ENCODE measurements around the gene TC2N. TPM values are rescaled to one million over a fixed set of nuclear protein-coding genes. Genes with fewer than 3 reads are reported as not detected.

Gene TC2N
- total RNA-seq, 1 donor from 2014 or later: 19.4 TPM

DNA sequence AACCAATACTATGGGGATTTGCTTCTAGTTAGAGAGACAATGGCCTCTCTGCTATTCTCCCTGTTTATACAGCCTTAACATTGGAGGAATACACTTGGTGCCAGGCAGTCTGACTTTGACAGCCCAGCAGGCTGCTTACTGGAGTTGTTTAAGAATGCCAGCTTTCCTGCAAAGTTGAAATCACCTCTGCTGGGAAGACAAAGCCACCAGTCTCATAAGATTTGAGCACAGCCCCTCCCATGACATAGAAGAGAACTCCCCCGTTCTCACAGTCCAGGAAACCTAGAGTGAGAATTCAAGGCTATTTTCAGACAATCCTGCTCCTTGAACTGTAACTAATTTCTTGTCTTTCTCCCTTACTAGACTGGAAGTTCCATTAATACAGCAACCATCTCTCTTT, 114.4 kb downstream of the TC2N start:
- H3K9me3 Mint-ChIP-seq: no peaks in the 10 kb centered on the region
- TF ChIP-seq, protein P1, sequence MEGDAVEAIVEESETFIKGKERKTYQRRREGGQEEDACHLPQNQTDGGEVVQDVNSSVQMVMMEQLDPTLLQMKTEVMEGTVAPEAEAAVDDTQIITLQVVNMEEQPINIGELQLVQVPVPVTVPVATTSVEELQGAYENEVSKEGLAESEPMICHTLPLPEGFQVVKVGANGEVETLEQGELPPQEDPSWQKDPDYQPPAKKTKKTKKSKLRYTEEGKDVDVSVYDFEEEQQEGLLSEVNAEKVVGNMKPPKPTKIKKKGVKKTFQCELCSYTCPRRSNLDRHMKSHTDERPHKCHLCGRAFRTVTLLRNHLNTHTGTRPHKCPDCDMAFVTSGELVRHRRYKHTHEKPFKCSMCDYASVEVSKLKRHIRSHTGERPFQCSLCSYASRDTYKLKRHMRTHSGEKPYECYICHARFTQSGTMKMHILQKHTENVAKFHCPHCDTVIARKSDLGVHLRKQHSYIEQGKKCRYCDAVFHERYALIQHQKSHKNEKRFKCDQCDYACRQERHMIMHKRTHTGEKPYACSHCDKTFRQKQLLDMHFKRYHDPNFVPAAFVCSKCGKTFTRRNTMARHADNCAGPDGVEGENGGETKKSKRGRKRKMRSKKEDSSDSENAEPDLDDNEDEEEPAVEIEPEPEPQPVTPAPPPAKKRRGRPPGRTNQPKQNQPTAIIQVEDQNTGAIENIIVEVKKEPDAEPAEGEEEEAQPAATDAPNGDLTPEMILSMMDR (conservative IDR thresholded peaks at IDR 0.05): no peak
- H3K27ac Mint-ChIP-seq: no peak overlapping the region
- peaks cover 9% of the 10 kb centered on the region for H3K4me1 Mint-ChIP-seq (ENCODE audit: unreplicated experiment)
- no peaks in the 10 kb centered on the region for H3K27me3 Mint-ChIP-seq
- H3K36me3 Mint-ChIP-seq: no peaks in the 10 kb centered on the region
- DNase-seq (ENCODE audit: extremely low spot score, unreplicated experiment): no peak
- H3K4me3 Mint-ChIP-seq: no peak overlapping the region

DNA sequence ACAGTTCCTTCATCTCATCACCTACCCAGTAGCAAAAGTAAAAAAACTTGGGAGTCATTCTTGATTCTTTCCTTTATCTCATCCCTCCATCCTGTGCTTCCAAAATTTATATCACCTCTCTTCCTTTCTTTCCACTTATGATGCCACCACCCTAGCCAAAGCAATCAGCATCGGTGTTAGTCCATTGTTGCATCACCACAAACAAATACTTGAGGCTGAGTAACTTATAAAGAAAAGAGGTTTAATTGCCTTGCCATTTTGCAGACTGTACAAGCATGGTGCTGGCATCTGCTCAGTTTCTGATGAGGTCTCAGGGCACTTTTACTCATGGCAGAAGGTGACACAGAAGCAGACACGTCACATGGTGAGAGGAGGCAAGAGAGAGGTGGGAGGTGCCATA, 115.6 kb downstream of the TC2N start:
- Mint-ChIP-seq H3K27me3 (no peaks in the 10 kb centered on the region), H3K9me3 (no peaks in the 10 kb centered on the region), H3K4me1 (ENCODE audit: unreplicated experiment) (peaks cover 9% of the 10 kb centered on the region), H3K27ac (no peak overlapping the region), H3K4me3 (no peak overlapping the region), H3K36me3 (no peaks in the 10 kb centered on the region)
- no peak for DNase-seq (ENCODE audit: extremely low spot score, unreplicated experiment)
- TF ChIP-seq, protein P1 (conservative IDR thresholded peaks at IDR 0.05): no peak

DNA sequence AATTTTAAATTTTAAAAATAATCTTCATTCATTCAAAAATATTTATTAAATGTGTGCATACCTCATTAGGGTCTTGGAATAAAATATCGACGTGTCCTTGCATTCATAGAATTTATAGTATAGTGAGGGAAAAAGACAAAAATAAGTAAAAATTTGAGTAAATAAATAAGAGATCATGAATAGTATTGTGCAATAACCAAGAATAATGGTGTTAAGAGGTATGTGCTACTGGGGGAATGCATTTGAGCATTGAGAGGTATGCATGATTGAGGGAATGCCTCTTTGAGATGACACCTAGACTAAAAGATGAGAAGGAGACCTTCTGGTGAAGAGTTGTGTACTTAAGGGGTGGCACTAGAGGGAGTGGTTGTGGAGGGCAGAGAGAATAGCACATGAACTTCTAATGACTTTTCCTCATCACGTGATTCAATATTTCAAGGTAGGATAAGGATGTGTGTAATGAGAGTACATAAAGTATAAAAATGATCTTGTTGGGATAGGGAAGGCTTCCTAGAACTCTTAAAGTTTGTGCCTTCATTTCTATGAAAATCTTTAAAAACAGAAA, 116.6 kb downstream of the TC2N start:
- no peak overlapping the region for H3K27ac Mint-ChIP-seq
- TF ChIP-seq, protein P1 (conservative IDR thresholded peaks at IDR 0.05): no peak
- DNase-seq (ENCODE audit: extremely low spot score, unreplicated experiment): no peak
- H3K36me3 Mint-ChIP-seq: no peaks in the 10 kb centered on the region
- no peaks in the 10 kb centered on the region for H3K9me3 Mint-ChIP-seq
- H3K4me3 Mint-ChIP-seq: no peak overlapping the region
- peaks cover 9% of the 10 kb centered on the region for H3K4me1 Mint-ChIP-seq (ENCODE audit: unreplicated experiment)
- no peaks in the 10 kb centered on the region for H3K27me3 Mint-ChIP-seq

DNA sequence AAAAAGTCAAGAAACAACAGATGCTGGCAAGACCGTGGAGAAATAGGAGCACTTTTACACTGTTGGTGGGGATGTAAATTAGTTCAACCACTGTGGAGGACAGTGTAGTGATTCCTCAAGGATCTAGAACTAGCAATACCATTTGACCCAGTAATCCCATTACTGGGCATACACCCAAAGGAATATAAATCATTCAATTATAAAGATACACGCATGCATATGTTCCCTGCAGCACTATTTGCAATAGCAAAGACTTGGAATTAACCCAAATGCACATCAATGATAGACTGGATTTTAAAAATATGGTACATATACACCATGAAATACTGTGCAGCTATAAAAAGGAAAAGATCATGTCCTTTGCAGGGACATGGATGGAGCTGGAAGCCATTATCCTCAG, 117.5 kb downstream of the TC2N start:
- H3K9me3 Mint-ChIP-seq: no peaks in the 10 kb centered on the region
- no peak overlapping the region for H3K4me3 Mint-ChIP-seq
- H3K4me1 Mint-ChIP-seq (ENCODE audit: unreplicated experiment): peaks cover 9% of the 10 kb centered on the region
- H3K27me3 Mint-ChIP-seq: no peaks in the 10 kb centered on the region
- H3K27ac Mint-ChIP-seq: no peak overlapping the region
- no peaks in the 10 kb centered on the region for H3K36me3 Mint-ChIP-seq
- TF ChIP-seq, protein P1 (conservative IDR thresholded peaks at IDR 0.05): no peak
- DNase-seq (ENCODE audit: extremely low spot score, unreplicated experiment): no peak

DNA sequence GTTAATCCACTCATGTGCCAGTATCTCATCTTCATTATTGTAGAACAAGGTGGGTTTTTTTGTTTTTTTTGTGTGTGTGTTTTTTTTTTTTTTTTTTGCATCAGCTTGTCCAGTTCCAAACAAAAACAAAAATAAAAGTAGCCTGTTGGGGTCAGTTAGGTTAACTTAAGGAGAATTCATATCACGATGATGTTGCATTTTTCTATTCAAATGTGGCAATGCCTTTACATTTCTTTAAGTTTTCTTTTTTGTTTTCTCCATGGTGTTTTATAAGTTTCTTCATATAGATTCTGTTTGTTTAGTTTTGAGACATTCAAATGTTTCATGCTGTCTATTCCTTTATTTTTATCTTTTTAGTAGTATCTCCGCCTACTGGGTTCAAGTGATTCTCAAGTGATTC, 119.3 kb downstream of the TC2N start:
- H3K4me1 Mint-ChIP-seq (ENCODE audit: unreplicated experiment): peaks cover 10% of the 10 kb centered on the region
- H3K4me3 Mint-ChIP-seq: no peak overlapping the region
- no peaks in the 10 kb centered on the region for H3K36me3 Mint-ChIP-seq
- H3K27ac Mint-ChIP-seq: no peak overlapping the region
- no peaks in the 10 kb centered on the region for H3K27me3 Mint-ChIP-seq
- DNase-seq (ENCODE audit: extremely low spot score, unreplicated experiment): no peak
- no peaks in the 10 kb centered on the region for H3K9me3 Mint-ChIP-seq
- TF ChIP-seq, protein P1 (conservative IDR thresholded peaks at IDR 0.05): no peak

DNA sequence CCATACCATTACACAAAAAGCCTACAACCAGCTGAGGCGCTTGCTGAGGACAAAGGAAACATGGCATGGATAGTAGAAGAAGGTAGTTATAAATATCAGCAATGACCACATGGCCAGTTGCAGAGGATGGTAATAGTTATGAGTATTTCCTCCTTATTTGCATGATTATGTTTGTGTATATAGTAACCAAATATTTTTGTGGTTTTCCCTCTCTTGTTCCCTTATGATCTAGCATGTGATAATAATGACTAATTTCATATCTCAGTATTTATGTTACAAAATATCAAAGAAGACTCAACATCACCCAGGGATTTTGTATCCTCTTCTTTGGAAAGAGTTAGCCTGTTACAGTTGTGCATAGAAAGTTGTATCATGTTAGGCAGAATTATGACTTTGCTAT, 122.0 kb downstream of the TC2N start:
- H3K27ac Mint-ChIP-seq: no peak overlapping the region
- H3K4me3 Mint-ChIP-seq: no peak overlapping the region
- peaks cover 5% of the 10 kb centered on the region for H3K4me1 Mint-ChIP-seq (ENCODE audit: unreplicated experiment)
- DNase-seq (ENCODE audit: extremely low spot score, unreplicated experiment): no peak
- H3K9me3 Mint-ChIP-seq: no peaks in the 10 kb centered on the region
- H3K36me3 Mint-ChIP-seq: no peaks in the 10 kb centered on the region
- TF ChIP-seq, protein P1 (conservative IDR thresholded peaks at IDR 0.05): no peak
- no peaks in the 10 kb centered on the region for H3K27me3 Mint-ChIP-seq

All from type B pancreatic cell (in vitro differentiated cells).